Measurements from ENCODE around the gene USP2. TPM values are rescaled to one million over a fixed set of nuclear protein-coding genes. Genes with fewer than 3 reads are reported as not detected.

USP2 gene
- total RNA-seq, 2 experiments from 2014 or later, result 0.58 to 0.71 TPM

DNA sequence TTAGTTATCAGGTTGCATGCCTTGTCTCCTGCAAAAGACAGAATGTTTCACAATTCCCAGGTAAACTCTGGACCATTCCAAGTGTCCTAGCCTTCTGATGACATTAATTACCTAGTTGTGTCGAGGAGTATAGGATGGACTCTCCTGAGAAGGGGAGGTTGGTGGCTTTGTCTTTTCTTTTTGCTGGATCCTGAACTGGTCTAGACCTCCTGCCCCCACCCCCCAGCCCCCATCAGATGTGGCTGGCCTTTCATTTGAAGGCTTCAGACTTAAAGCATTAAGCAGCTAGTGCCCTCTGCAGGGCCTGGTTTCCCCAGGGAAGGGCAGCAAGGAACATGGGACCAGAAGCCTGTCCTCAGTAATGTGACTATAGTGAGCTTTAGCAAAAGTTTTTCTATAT is 74.3 kb downstream of the USP2 start:
- POLR2A ChIA-PET, result interaction anchor here (0.5 to 0.8 kb wide), 2 partner anchors 18 to 27 kb away, joined by 3 to 4 read pairs; partner anchors contain the start of gene RNF26
- Mint-ChIP-seq H3K4me1 (peaks cover 27% of the 10 kb centered on the region), H3K9me3 (ENCODE audit: low read depth) (no peaks in the 10 kb centered on the region), H3K27ac (peak overlapping the region; percentile 95), H3K36me3 (ENCODE audit: low read depth) (peaks cover 27% of the 10 kb centered on the region), H3K4me3 (no peak overlapping the region), H3K27me3 (no peaks in the 10 kb centered on the region)
- ATAC-seq (no peak), DNase-seq (no peak)
- CTCF ChIA-PET, result interaction anchor here (0.6 to 3.3 kb wide), 11 partner anchors 8 to 49 kb away, joined by 3 to 20 read pairs (median 4); no protein-coding TSS in a partner anchor
- intact Hi-C loops (cut with DNase I, micrococcal nuclease), result no loop called here

DNA sequence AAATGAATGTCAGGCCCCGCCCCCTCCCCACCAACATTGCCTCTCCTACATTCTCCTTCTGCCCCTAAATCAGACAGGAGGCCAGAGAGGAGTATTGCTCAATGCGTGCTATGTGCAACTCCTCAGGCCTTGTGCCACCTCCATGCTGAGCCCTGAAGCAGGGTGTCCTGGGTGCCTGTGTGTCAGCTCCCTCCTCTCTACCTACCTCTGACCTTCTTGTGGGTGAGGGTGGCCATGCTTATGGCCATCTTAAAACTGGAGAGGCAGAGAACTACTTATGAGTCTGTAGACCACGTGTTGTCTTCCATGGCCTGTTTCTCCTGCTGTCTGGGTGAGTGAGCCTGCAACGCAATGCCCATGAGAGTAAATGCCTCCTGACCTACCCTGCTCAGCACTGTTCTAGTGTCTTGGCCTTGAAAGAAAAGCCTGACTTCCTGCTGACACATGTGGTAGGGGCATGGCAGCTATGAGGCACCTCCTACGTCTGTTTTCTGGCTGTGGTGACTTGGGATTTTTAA is 75.1 kb downstream of the USP2 start:
- ChIA-PET CTCF (interaction anchor here (0.7 to 3.3 kb wide), 7 partner anchors 9 to 38 kb away, joined by 3 to 20 read pairs (median 5); no protein-coding TSS in a partner anchor), POLR2A (interaction anchor here (0.8 kb wide), 1 partner anchor 15 kb away, joined by 3 read pairs; no protein-coding TSS in a partner anchor)
- Mint-ChIP-seq H3K27ac (peak overlapping the region; percentile 95), H3K27me3 (no peaks in the 10 kb centered on the region), H3K4me3 (peak overlapping the region; percentile 42), H3K4me1 (peaks cover 27% of the 10 kb centered on the region), H3K9me3 (ENCODE audit: low read depth) (no peaks in the 10 kb centered on the region), H3K36me3 (ENCODE audit: low read depth) (peaks cover 31% of the 10 kb centered on the region)
- peak; percentile 66 for DNase-seq
- ATAC-seq, result peak; percentile 95
- intact Hi-C loops (cut with DNase I, micrococcal nuclease), result no loop called here

DNA sequence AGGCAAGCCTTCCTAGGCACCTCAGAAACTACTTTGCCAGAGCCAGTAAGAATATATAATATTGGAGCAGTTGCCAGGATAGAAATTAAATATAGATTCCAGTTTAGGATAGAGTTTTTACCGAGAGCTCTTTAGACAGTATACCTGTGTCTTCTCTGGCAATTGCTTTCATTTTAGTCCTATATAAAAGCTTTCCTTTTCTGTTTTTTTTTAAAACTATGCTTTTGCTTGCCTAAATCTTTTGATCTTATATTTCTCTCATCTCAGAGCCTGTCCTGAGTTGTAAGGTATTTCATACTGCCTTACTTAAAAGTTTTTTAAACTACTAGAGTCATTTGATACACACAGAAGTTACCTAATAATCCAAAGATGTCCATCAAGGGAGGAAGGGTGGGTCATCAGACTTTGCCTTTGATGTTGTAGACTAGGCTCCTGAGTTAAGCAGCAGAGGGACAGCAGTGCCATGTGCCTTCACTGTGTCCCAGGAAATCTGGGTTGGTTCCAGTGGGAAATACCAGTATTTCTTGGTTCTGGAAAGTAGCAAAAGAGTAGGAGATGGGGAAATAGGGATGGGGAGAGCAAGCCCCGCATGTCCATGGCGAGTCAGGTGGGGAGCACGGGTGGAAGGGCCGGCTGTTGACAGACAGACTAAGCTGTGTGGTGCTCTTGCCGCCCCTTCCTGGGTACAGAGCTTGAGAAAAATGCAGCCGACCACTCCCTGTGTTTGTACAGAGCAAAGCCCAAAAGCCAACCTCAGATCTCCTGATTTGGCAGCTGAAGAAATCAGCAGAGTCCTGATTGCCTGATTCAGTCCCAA is 75.7 kb downstream of the USP2 start:
- POLR2A ChIA-PET, result interaction anchor here (0.8 kb wide), 1 partner anchor 15 kb away, joined by 3 read pairs; no protein-coding TSS in a partner anchor
- H3K4me3 Mint-ChIP-seq, result peak overlapping the region; percentile 28

More for the DNA sequence above, 75.7 kb downstream of the USP2 start:
- ATAC-seq (no peak), DNase-seq (no peak)
- no peaks in the 10 kb centered on the region for H3K9me3 Mint-ChIP-seq (ENCODE audit: low read depth)
- CTCF ChIA-PET, result interaction anchor here (0.7 to 3.3 kb wide), 4 partner anchors 17 to 38 kb away, joined by 3 to 20 read pairs (median 6); no protein-coding TSS in a partner anchor
- peak overlapping the region; percentile 95 for H3K27ac Mint-ChIP-seq
- peaks cover 31% of the 10 kb centered on the region for H3K36me3 Mint-ChIP-seq (ENCODE audit: low read depth)
- H3K27me3 Mint-ChIP-seq, result no peaks in the 10 kb centered on the region
- intact Hi-C loops (cut with DNase I, micrococcal nuclease), result no loop called here
- peaks cover 27% of the 10 kb centered on the region for H3K4me1 Mint-ChIP-seq

Small RNA genes lying within 50 kb of the gene (microRNA-seq; reads per million reads assigned to microRNA genes)
- gene MIR6756 (ENCODE audit: borderline replicate concordance), result not detected

Other genes starting within 250 kb of the USP2 start
- gene ABCG4, start 232.6 kb downstream of the USP2 start, total RNA-seq, result not detected
- gene NLRX1, start 213.0 kb downstream of the USP2 start, total RNA-seq, result 10 to 100 TPM; 18.2 to 25.0 TPM
- under 1 TPM in 1 of 2 experiments, not detected in 1; 0.21 TPM for gene NHERF4, start 196.2 kb downstream of the USP2 start, total RNA-seq
- 10 to 100 TPM; 29.3 to 33.2 TPM for gene CBL, start 175.4 kb downstream of the USP2 start, total RNA-seq
- gene MCAM, start 64.6 kb downstream of the USP2 start, total RNA-seq, result 1 to 10 TPM; 6.8 to 6.9 TPM
- 10 to 100 TPM; 29.9 TPM for gene RNF26, start 47.2 kb downstream of the USP2 start, total RNA-seq
- gene C1QTNF5, start 40.8 kb downstream of the USP2 start, total RNA-seq, result not detected
- not detected for gene MFRP, start 35.0 kb downstream of the USP2 start, total RNA-seq
- gene THY1, start 41.5 kb upstream of the USP2 start, total RNA-seq, result under 1 TPM; 0.18 to 0.91 TPM